ENCODE results near the gene RBFOX2. TPM values are rescaled to one million over a fixed set of nuclear protein-coding genes. Genes with fewer than 3 reads are reported as not detected.

Gene RBFOX2
- total and polyA plus RNA-seq, 2 experiments from 2014 or later: 88.8 to 131 TPM

GRCh38 chr22:35866651-35867050, 162.0 kb downstream of the RBFOX2 start (continued):
- TF ChIP-seq ZNF462 (CRISPR knock-in tag; IDR thresholded peaks at IDR 0.05) (no peak), JUNB (IDR thresholded peaks at IDR 0.05; ENCODE audit: unreplicated experiment) (no peak), ZNF331 (CRISPR knock-in tag; IDR thresholded peaks at IDR 0.05; ENCODE audit: low read depth) (no peak)

- no peak for ATAC-seq
- no peak overlapping the region for H3K27ac ChIP-seq (ENCODE audit: low read depth)
- no peaks in the 10 kb centered on the region for H3K27me3 ChIP-seq (ENCODE audit: insufficient read depth)
- Mint-ChIP-seq H3K27me3 (ENCODE audit: insufficient read depth, low read depth, poor library complexity) (no peaks in the 10 kb centered on the region), H3K27ac (no peak overlapping the region), H3K36me3 (ENCODE audit: low read depth) (no peaks in the 10 kb centered on the region), H3K4me3 (no peak overlapping the region), H3K9me3 (no peaks in the 10 kb centered on the region), H3K4me1 (peaks cover 48% of the 10 kb centered on the region)
- TF ChIP-seq CREB1 (CRISPR knock-in tag; IDR thresholded peaks at IDR 0.05; ENCODE audit: low read depth) (no peak), EZH2 (IDR thresholded peaks at IDR 0.05; ENCODE audit: low read depth, unreplicated experiment) (no peak), NANOG (IDR thresholded peaks at IDR 0.05; ENCODE audit: borderline replicate concordance) (no peak)
- H3K4me3 ChIP-seq: no peak overlapping the region
- no peaks in the 10 kb centered on the region for H3F3A ChIP-seq (replicated peaks; ENCODE audit: low read depth)
- DNase-seq (ENCODE audit: low spot score): no peak
- no peak overlapping the region for H2AFZ ChIP-seq
- peaks cover 32% of the 10 kb centered on the region for H3K4me1 ChIP-seq (ENCODE audit: insufficient read depth)
- H3K79me2 ChIP-seq (replicated peaks; ENCODE audit: insufficient read depth): peaks cover 72% of the 10 kb centered on the region
- H4K20me1 ChIP-seq (replicated peaks; ENCODE audit: insufficient read depth): peaks cover 9% of the 10 kb centered on the region; the same call in 1 of the 2 replicates
- H3K9me2 ChIP-seq (ENCODE audit: insufficient read depth): no peaks in the 10 kb centered on the region
- H3K4me2 ChIP-seq: no peak overlapping the region
- no peaks in the 10 kb centered on the region for H3K36me3 ChIP-seq (ENCODE audit: insufficient read depth)
These were observed 164.0 kb downstream of the RBFOX2 start for GRCh38 chr22:35864545-35865165.

Data from GM23338 (cell line).